SU-DHL-6 (cell line): ENCODE measurements around the gene NOVA1.

Experiments used
- EZH2phosphoT487 ChIP-seq: fragments of 200-600 bp; sonication (generic), shearing (Covaris generic); conservative IDR thresholded peaks from 2 replicates; pipeline ENCODE4 v1.6.1; 2018; ENCODE audit warnings: mild to moderate bottlenecking, antibody characterized with exemption, low read length, moderate library complexity, mixed read lengths
- TF ChIP-seq, protein P1 (sequence below): fragments of 200-600 bp; sonication (generic); IDR thresholded peaks from one replicate; pipeline ENCODE4 v1.5.1; 2017; ENCODE audit warnings: antibody characterized with exemption, mild to moderate bottlenecking, low read length, moderate library complexity; ENCODE audit not compliant: insufficient read depth, poor library complexity, severe bottlenecking

DNA sequence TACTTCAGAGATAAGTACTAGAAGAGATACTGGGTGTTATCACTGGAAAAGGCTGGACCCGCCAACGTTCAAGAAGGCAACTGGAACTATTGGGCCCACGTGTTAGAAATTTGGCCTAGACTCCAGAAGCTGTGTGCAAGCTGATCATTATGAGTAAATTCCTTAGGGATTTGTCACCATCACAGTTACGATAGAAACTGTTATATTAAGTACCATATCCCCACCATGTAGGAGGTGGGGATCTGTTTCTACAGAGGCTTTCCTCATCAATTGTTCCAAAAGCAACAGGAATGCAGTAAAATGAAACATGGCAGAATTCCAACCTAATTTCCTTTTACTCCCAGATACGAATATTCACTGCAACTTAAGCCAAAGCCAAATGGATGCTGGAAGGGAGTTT is 170.7 kb downstream of the NOVA1 start:
- TF ChIP-seq, protein P1, sequence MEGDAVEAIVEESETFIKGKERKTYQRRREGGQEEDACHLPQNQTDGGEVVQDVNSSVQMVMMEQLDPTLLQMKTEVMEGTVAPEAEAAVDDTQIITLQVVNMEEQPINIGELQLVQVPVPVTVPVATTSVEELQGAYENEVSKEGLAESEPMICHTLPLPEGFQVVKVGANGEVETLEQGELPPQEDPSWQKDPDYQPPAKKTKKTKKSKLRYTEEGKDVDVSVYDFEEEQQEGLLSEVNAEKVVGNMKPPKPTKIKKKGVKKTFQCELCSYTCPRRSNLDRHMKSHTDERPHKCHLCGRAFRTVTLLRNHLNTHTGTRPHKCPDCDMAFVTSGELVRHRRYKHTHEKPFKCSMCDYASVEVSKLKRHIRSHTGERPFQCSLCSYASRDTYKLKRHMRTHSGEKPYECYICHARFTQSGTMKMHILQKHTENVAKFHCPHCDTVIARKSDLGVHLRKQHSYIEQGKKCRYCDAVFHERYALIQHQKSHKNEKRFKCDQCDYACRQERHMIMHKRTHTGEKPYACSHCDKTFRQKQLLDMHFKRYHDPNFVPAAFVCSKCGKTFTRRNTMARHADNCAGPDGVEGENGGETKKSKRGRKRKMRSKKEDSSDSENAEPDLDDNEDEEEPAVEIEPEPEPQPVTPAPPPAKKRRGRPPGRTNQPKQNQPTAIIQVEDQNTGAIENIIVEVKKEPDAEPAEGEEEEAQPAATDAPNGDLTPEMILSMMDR: no peak
- TF ChIP-seq EZH2phosphoT487: no peak
